SJCRH30 (cell line): ENCODE measurements around the gene DST. TPM values are rescaled to one million over a fixed set of nuclear protein-coding genes. Genes with fewer than 3 reads are reported as not detected.
A peak's percentile ranks its signal among the peaks of the same experiment; 100 is the strongest.

ENCODE experiments used
- DNase-seq, 2 experiments: peaks; one replicate each; pipeline ENCODE4 v3.0.0-alpha.2; 2015 to 2020
- H3K27ac ChIP-seq: fragments of 250-450 bp; sonication (Bioruptor Pico); 2 replicates; pipeline ENCODE4 v1.5.1; 2020; ENCODE audit warnings: mild to moderate bottlenecking, moderate library complexity
- H3K27me3 ChIP-seq: fragments of 250-450 bp; sonication (Bioruptor Pico); 2 replicates; pipeline ENCODE4 v1.5.1; 2020; ENCODE audit warnings: mild to moderate bottlenecking, moderate library complexity
- H3K36me3 ChIP-seq: fragments of 250-450 bp; sonication (Bioruptor Pico); 2 replicates; pipeline ENCODE4 v1.5.1; 2020; ENCODE audit warnings: mild to moderate bottlenecking, moderate library complexity
- H3K4me1 ChIP-seq: fragments of 250-450 bp; sonication (Bioruptor Pico); 2 replicates; pipeline ENCODE4 v1.5.1; 2020; ENCODE audit warnings: mild to moderate bottlenecking, moderate library complexity
- H3K4me3 ChIP-seq: fragments of 250-450 bp; sonication (Bioruptor Pico); 2 replicates; pipeline ENCODE4 v1.5.1; 2020; ENCODE audit warnings: mild to moderate bottlenecking, moderate library complexity
- H3K9me3 ChIP-seq: fragments of 250-450 bp; sonication (Bioruptor Pico); replicated peaks from 2 replicates; pipeline ENCODE4 v1.5.1; 2020; ENCODE audit warnings: mild to moderate bottlenecking, moderate library complexity
- total RNA-seq: library from RNA; depleted of rRNA; stranded (reverse); fragments of >200 nt; shearing (Covaris generic); gene quantifications from 2 replicates; pipeline ENCODE4 v1.2.3, GENCODE V29; 2014

The DST gene
- total RNA-seq, 1 experiment from 2014 or later: 87.9 TPM

DNA sequence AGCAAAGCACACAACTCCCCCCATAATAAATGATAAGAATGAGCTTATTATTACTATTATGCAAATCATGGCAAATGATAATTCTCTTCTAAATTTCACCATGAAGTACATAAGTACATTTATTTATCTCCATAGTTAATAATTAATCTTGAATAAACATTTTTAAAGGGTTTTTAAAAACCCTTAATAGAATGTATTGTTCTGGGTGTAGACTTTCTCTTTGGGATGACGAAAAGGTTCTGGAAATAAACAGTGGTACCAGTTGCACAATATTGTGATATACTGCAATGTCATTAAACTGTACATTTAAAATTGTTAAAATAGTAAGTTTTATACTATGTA is 18.0 kb downstream of the DST start:
- H3K4me1 ChIP-seq: no peaks in the 10 kb centered on the region
- H3K9me3 ChIP-seq: no peaks in the 10 kb centered on the region
- no peaks in the 10 kb centered on the region for H3K27me3 ChIP-seq
- peaks cover 16% of the 10 kb centered on the region for H3K36me3 ChIP-seq
- DNase-seq: no peak
- H3K4me3 ChIP-seq: no peak overlapping the region
- no peak overlapping the region for H3K27ac ChIP-seq

GRCh38 chr6:56624046-56624727 is 18.5 kb downstream of the DST start:
- Histone ChIP-seq H3K4me1 (no peaks in the 10 kb centered on the region), H3K36me3 (peaks cover 16% of the 10 kb centered on the region), H3K27me3 (no peaks in the 10 kb centered on the region), H3K27ac (no peak overlapping the region), H3K9me3 (no peaks in the 10 kb centered on the region), H3K4me3 (no peak overlapping the region)
- DNase-seq: no peak

GRCh38 chr6:56620229-56620868 is 22.3 kb downstream of the DST start:
- H3K9me3 ChIP-seq: no peaks in the 10 kb centered on the region
- peaks cover 13% of the 10 kb centered on the region for H3K36me3 ChIP-seq
- no peak for DNase-seq
- H3K27me3 ChIP-seq: no peaks in the 10 kb centered on the region
- no peaks in the 10 kb centered on the region for H3K4me1 ChIP-seq
- H3K27ac ChIP-seq: no peak overlapping the region
- no peak overlapping the region for H3K4me3 ChIP-seq

- no peak overlapping the region for H3K4me3 ChIP-seq
- H3K36me3 ChIP-seq: peaks cover 10% of the 10 kb centered on the region
- H3K27me3 ChIP-seq: no peaks in the 10 kb centered on the region
- no peaks in the 10 kb centered on the region for H3K9me3 ChIP-seq
- no peaks in the 10 kb centered on the region for H3K4me1 ChIP-seq
- DNase-seq: no peak
- H3K27ac ChIP-seq: no peak overlapping the region
Observed at GRCh38 chr6:56618050-56618449, 24.6 kb downstream of the DST start.

DNA sequence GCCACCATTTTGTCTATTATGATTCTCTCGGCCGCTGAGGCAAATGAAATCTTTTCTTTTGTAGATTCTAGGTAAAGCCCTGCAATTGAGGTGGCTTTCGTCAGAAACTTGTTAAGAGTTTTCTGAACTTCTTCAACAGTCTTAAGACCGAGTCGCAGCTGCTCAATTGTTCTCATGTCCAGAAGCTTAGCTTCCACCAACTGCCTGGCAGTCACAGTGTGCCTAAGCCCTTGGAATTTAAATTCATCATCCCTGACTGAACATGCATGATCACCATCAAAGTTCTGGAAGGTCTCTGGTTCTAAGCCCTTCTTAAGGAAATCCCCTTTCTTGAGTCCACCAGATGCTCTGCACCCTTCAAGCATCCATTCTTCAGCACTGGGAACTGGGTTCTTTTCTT is 25.7 kb downstream of the DST start:
- Histone ChIP-seq H3K4me1 (no peaks in the 10 kb centered on the region), H3K4me3 (no peak overlapping the region), H3K27me3 (no peaks in the 10 kb centered on the region), H3K9me3 (no peaks in the 10 kb centered on the region), H3K36me3 (peaks cover 8% of the 10 kb centered on the region), H3K27ac (no peak overlapping the region)
- DNase-seq: no peak

GRCh38 chr6:56613247-56613851 is 29.3 kb downstream of the DST start:
- DNase-seq: no peak
- Histone ChIP-seq H3K9me3 (no peaks in the 10 kb centered on the region), H3K27me3 (no peaks in the 10 kb centered on the region), H3K36me3 (peaks cover 5% of the 10 kb centered on the region; the same call in 1 of the 2 replicates), H3K4me3 (no peak overlapping the region), H3K27ac (no peak overlapping the region), H3K4me1 (no peaks in the 10 kb centered on the region)

DNA sequence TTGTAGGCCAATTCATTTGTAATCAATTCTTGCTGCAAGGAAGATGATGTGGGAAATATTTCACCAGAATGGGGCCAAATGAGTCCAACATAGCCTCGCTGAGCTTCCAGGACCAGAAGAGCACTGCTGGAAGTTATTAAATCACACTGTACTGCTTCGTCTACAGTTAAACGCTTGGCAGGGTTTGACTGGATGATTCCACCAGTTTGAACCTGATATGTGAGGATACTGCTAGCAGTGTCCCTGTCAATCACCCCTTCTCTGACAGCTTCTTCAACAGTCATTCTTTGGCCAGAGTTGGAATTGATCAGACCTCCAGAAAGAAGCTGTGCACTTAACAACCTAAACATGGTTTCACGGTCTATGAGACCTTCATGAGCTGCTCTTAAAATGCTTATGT is 34.4 kb downstream of the DST start:
- Histone ChIP-seq H3K36me3 (peaks cover 3% of the 10 kb centered on the region; the same call in 1 of the 2 replicates), H3K4me1 (no peaks in the 10 kb centered on the region), H3K27ac (no peak overlapping the region), H3K27me3 (no peaks in the 10 kb centered on the region), H3K4me3 (no peak overlapping the region), H3K9me3 (no peaks in the 10 kb centered on the region)
- no peak for DNase-seq

DNA sequence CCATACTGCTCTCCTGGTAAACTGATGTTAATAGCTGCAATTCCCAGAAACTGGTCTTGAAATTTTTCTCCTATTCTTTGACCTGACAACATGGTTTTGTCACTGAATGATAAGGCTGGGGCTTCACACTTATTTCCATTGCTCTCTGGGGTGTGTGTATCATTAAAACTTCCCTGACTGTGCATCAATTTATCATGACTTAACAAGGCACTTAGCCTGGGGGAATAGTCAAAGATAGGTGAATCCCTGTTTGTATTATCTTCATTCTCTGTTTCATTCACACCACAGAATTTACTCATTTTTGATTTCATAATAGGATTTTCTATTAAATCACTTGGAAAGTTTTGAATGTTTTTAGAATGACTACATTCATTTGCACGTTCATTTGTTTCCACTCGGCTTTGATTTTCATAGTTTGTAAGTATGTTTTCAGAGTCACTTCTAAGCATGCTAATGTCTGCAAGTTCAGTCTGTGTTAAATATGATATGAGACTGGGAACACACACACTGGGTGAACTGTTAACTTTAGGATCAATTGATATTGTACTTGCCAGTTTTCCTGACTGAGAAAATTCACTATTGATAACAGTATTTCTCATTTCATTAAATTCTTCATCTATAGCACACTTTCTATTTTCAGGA is 35.5 kb downstream of the DST start:
- no peak overlapping the region for H3K4me3 ChIP-seq
- DNase-seq: no peak
- no peak overlapping the region for H3K27ac ChIP-seq
- peaks cover 3% of the 10 kb centered on the region; the same call in 1 of the 2 replicates for H3K36me3 ChIP-seq
- H3K9me3 ChIP-seq: no peaks in the 10 kb centered on the region
- no peaks in the 10 kb centered on the region for H3K4me1 ChIP-seq
- no peaks in the 10 kb centered on the region for H3K27me3 ChIP-seq

- H3K9me3 ChIP-seq: no peaks in the 10 kb centered on the region
- H3K27ac ChIP-seq: no peak overlapping the region
- H3K4me1 ChIP-seq: no peaks in the 10 kb centered on the region
- peaks cover 3% of the 10 kb centered on the region; the same call in 1 of the 2 replicates for H3K36me3 ChIP-seq
- no peak overlapping the region for H3K4me3 ChIP-seq
- no peak for DNase-seq
- no peaks in the 10 kb centered on the region for H3K27me3 ChIP-seq
Observed at GRCh38 chr6:56605435-56605834, 37.3 kb downstream of the DST start.

GRCh38 chr6:56604186-56604585 is 38.5 kb downstream of the DST start:
- Histone ChIP-seq H3K27ac (no peak overlapping the region), H3K4me3 (no peak overlapping the region), H3K36me3 (peaks cover 9% of the 10 kb centered on the region; the same call in 1 of the 2 replicates), H3K4me1 (no peaks in the 10 kb centered on the region), H3K9me3 (no peaks in the 10 kb centered on the region), H3K27me3 (no peaks in the 10 kb centered on the region)
- no peak for DNase-seq

DNA sequence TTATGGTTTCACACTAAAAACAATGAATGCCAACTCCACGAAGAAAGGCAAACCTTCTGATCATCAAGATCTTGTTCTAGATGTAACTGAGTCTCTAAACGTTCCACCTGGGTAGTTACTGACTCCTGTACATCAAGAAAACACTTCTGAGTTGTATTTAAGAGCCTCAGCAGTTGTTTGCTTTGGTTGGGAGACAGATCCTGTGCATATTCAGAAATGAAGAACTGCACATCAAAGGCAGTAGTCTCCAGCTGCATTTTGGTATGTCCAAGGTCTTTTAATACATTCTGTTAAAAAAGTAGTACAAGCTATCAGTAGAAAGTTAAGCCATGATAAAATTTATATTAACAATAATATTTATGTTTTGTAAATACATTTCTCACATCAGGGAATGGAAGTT is 41.3 kb downstream of the DST start:
- Histone ChIP-seq H3K4me1 (no peaks in the 10 kb centered on the region), H3K9me3 (no peaks in the 10 kb centered on the region), H3K27me3 (no peaks in the 10 kb centered on the region), H3K27ac (no peak overlapping the region), H3K4me3 (no peak overlapping the region), H3K36me3 (peaks cover 18% of the 10 kb centered on the region)
- no peak for DNase-seq

DNA sequence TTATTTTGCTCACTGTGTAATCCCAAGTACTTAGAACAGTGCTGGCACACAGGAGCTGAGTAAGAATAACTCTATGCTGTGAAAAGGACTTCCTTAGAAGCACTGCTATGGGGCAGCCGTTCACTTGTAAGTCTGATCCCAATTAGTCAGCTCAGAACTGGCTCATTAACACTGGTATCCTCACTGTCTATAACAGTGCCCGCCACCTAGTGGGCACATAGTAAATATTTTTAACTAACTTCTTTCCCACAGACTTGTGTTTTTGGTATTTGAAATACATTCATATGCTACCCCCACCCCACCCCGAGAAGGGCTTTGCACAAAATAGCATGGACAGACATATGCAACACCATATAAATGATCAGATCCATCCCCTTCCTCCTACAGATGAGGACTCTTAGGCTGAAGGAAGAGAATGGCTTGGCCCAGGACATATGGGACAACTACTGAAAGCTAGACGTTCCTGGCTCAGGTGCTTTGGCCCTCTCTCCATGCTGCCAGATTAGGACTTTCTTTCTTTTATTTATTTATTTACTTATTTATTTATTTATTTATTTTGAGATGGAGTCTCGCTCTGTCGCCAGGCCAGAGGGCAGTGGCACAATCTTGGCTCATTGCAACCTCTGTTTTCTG is 47.1 kb downstream of the DST start:
- Histone ChIP-seq H3K9me3 (no peaks in the 10 kb centered on the region), H3K4me3 (no peak overlapping the region), H3K27me3 (no peaks in the 10 kb centered on the region), H3K27ac (no peak overlapping the region), H3K36me3 (peaks cover 29% of the 10 kb centered on the region), H3K4me1 (no peaks in the 10 kb centered on the region)
- peak; percentile 19 to 63 for DNase-seq

DNA sequence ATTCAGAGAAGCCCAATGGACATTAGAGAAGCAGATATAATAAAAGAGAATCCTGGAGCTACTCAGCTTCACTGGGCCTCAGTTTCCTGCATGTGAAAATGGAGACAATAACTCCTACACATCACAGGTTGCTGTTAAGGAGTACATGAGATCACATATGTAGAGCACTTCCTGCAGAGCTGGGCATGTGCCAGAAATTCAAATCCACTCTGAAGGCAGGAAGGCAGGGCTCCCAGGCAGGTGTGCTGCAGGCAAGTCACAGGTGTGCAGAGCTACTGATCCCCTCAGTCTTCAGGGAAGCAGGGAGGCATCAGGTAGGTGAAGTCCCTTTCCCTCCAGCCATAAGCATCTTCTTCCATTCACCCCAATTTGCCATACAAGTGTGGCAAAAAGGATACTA is 48.0 kb downstream of the DST start:
- no peak overlapping the region for H3K4me3 ChIP-seq
- DNase-seq: no peak
- H3K9me3 ChIP-seq: no peaks in the 10 kb centered on the region
- no peaks in the 10 kb centered on the region for H3K4me1 ChIP-seq
- H3K27me3 ChIP-seq: no peaks in the 10 kb centered on the region
- no peak overlapping the region for H3K27ac ChIP-seq
- peaks cover 23% of the 10 kb centered on the region for H3K36me3 ChIP-seq

GRCh38 chr6:56593801-56594318 is 48.8 kb downstream of the DST start:
- no peak for DNase-seq
- H3K4me3 ChIP-seq: no peak overlapping the region
- no peaks in the 10 kb centered on the region for H3K9me3 ChIP-seq
- H3K27me3 ChIP-seq: no peaks in the 10 kb centered on the region
- H3K27ac ChIP-seq: no peak overlapping the region
- H3K36me3 ChIP-seq: peaks cover 18% of the 10 kb centered on the region; the same call in 1 of the 2 replicates
- H3K4me1 ChIP-seq: no peaks in the 10 kb centered on the region
